ENCODE data around the gene MAP4K4. TPM values are rescaled to one million over a fixed set of nuclear protein-coding genes. Genes with fewer than 3 reads are reported as not detected.

Gene MAP4K4
- total and polyA plus RNA-seq, 7 experiments from 2014 or later = 13.6 to 138 (median 121) TPM

DNA sequence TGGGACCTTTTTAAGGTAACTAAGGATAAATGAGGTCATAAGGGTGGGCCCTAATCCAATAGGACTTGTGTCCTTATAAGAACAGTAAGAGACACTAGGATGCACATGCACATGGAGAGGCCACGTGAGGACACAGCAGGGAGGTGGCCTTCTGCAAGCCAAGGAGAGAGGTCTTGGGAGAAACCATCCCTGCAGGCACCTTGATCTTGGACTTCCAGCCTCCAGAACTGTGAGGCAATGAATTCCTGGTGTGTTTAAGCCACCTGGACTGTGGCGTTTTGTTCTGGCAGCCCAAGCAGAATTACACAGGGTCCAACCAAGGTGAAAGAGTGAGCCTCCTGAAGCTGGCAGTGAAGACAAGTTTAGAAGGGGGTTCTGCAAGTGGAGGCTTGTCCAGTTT, 204.7 kb downstream of the MAP4K4 start:
- Mint-ChIP-seq H3K27me3 (peaks cover 0 to 12% (median 7%) of the 10 kb centered on the region in 5 donors), H3K4me3 (peak overlapping the region in 2 of 10 donors; percentile 6 to 24), H3K27ac (peak overlapping the region in 1 of 9 donors; percentile 20), H3K36me3 (peaks cover 0 to 22% (median 0%) of the 10 kb centered on the region in 5 donors), H3K4me1 (peaks cover 0 to 17% (median 7%) of the 10 kb centered on the region in 7 donors), H3K9me3 (peaks cover 0 to 34% (median 15%) of the 10 kb centered on the region in 11 donors)
- H3K4me3 ChIP-seq (ENCODE audit: low read length) = no peak overlapping the region
- H3K9me3 ChIP-seq (ENCODE audit: control insufficient read depth in 2 of 3, low read length in 3 of 3) = peaks cover 0 to 8% (median 0%) of the 10 kb centered on the region in 3 experiments
- H3K36me3 ChIP-seq (ENCODE audit: control insufficient read depth in 2 of 3, insufficient read depth in 3 of 3, low read length in 3 of 3) = no peaks in the 10 kb centered on the region
- POLR2A ChIA-PET = no interaction called here
- no peaks in the 10 kb centered on the region for H3K4me1 ChIP-seq (ENCODE audit: control insufficient read depth in 2 of 2, insufficient read depth in 2 of 2, low read length in 2 of 2)
- CTCF ChIA-PET = no interaction called here
- H3K27me3 ChIP-seq (ENCODE audit: control insufficient read depth in 2 of 2, insufficient read depth in 2 of 2, low read length in 2 of 2) = no peaks in the 10 kb centered on the region
- no peak for DNase-seq
- ATAC-seq = no peak
- intact Hi-C loops (cut with micrococcal nuclease) = no loop called here
- no peak overlapping the region for H3K27ac ChIP-seq (ENCODE audit: low read depth, low read length)

DNA sequence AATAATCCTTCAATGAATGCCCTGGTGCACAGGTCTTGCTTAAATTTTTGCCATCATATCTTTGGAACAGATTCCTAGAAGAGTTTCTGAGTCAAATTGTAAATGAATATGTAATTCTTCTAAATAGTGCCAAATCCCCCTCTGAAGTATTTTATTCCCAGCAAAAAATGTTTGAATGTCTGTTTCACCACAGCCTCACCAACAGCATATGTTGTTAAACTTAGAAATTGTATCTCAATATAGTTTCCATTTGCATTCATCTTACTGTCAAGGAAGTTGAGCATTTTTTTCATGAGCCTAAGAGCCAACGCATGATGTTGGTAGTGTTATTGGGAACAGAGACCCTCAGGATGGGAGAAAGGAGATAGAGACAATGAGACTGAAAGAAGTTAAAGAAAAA, 207.4 kb downstream of the MAP4K4 start:
- no peak for ATAC-seq
- no peak overlapping the region for H3K27ac Mint-ChIP-seq

DNA sequence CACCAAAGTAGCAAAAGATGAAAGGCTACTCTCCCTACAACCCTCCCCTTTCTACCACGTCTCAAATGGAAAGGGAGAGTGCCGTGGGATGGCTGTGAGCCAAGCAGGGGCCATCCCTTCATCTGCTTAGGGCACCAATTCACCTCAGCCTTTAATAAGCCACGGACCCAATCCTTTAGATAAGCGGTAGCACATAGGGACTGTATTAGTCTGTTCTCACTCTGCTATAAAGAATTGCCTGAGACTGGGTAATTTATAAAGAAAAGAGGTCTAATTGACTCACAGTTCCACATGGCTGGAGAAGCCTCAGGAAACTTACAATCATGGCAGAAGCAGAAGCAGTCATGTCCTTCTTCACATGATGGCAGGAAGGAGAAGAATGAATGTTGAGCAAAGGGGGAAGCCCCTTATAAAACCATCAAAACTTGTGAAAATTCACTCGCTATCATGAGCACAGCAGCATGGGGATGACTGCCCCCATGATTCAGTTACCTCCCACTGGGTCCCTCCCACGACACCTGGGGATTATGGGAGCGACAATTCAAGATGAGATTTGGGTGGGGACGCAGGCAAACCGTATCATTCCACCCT, 208.3 kb downstream of the MAP4K4 start:
- H3K4me1 Mint-ChIP-seq = peaks cover 0 to 1% (median 0%) of the 10 kb centered on the region in 7 donors
- H3K36me3 Mint-ChIP-seq = peaks cover 0 to 13% (median 10%) of the 10 kb centered on the region in 5 donors
- H3K36me3 ChIP-seq (ENCODE audit: control insufficient read depth in 2 of 3, insufficient read depth in 3 of 3, low read length in 3 of 3) = no peaks in the 10 kb centered on the region
- H3K9me3 ChIP-seq (ENCODE audit: control insufficient read depth in 2 of 3, low read length in 3 of 3) = peaks cover 0 to 11% (median 0%) of the 10 kb centered on the region in 3 experiments
- H3K27me3 Mint-ChIP-seq = peaks cover 0 to 30% (median 27%) of the 10 kb centered on the region in 5 donors
- DNase-seq (no peak), ATAC-seq (no peak)
- H3K27ac ChIP-seq (ENCODE audit: low read depth, low read length) = no peak overlapping the region
- no peak overlapping the region for H3K4me3 ChIP-seq (ENCODE audit: low read length)
- POLR2A ChIA-PET = no interaction called here
- H3K27me3 ChIP-seq (ENCODE audit: control insufficient read depth in 2 of 2, insufficient read depth in 2 of 2, low read length in 2 of 2) = peaks cover 0 to 4% of the 10 kb centered on the region in 2 donors
- intact Hi-C loops (cut with micrococcal nuclease) = no loop called here
- H3K4me3 Mint-ChIP-seq = no peak overlapping the region
- H3K9me3 Mint-ChIP-seq = peaks cover 5 to 62% (median 37%) of the 10 kb centered on the region in 11 donors
- CTCF ChIA-PET = no interaction called here
- H3K4me1 ChIP-seq (ENCODE audit: control insufficient read depth in 2 of 2, insufficient read depth in 2 of 2, low read length in 2 of 2) = no peaks in the 10 kb centered on the region
- H3K27ac Mint-ChIP-seq = peak overlapping the region in 1 of 9 donors; percentile 14

More for the DNA sequence above, 207.4 kb downstream of the MAP4K4 start:
- no peak for DNase-seq
- intact Hi-C loops (cut with micrococcal nuclease) = no loop called here
- Histone ChIP-seq H3K36me3 (ENCODE audit: control insufficient read depth in 2 of 3, insufficient read depth in 3 of 3, low read length in 3 of 3) (no peaks in the 10 kb centered on the region), H3K27me3 (ENCODE audit: control insufficient read depth in 2 of 2, insufficient read depth in 2 of 2, low read length in 2 of 2) (no peaks in the 10 kb centered on the region), H3K4me1 (ENCODE audit: control insufficient read depth in 2 of 2, insufficient read depth in 2 of 2, low read length in 2 of 2) (no peaks in the 10 kb centered on the region), H3K9me3 (ENCODE audit: control insufficient read depth in 2 of 3, low read length in 3 of 3) (peaks cover 0 to 11% (median 0%) of the 10 kb centered on the region in 3 experiments), H3K27ac (ENCODE audit: low read depth, low read length) (no peak overlapping the region), H3K4me3 (ENCODE audit: low read length) (no peak overlapping the region)
- ChIA-PET POLR2A (no interaction called here), CTCF (no interaction called here)
- H3K4me1 Mint-ChIP-seq = peaks cover 0 to 8% (median 0%) of the 10 kb centered on the region in 7 donors
- H3K36me3 Mint-ChIP-seq = peaks cover 0 to 9% (median 4%) of the 10 kb centered on the region in 5 donors
- H3K4me3 Mint-ChIP-seq = no peak overlapping the region
- peaks cover 0 to 20% (median 19%) of the 10 kb centered on the region in 5 donors for H3K27me3 Mint-ChIP-seq
- peaks cover 0 to 52% (median 28%) of the 10 kb centered on the region in 11 donors for H3K9me3 Mint-ChIP-seq

DNA sequence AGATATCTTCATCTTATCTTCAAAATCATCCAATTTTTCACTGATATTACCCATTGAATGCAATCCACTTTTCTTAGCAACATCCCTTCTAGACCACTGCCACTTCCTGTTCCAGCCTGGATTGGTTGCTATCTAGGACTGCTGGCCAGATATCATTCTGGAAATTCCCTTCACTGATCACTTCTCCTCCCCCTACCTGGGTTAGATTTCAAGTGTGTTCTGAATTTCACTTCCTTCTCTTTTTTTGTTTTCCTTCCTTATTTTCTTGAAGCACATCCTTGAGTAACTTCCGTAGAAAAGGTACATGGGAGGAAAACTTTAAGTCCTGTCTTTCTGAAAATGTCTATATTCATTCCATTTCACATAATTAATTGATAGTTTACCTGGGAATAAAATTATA, 212.3 kb downstream of the MAP4K4 start:
- CTCF ChIA-PET = no interaction called here

DNA sequence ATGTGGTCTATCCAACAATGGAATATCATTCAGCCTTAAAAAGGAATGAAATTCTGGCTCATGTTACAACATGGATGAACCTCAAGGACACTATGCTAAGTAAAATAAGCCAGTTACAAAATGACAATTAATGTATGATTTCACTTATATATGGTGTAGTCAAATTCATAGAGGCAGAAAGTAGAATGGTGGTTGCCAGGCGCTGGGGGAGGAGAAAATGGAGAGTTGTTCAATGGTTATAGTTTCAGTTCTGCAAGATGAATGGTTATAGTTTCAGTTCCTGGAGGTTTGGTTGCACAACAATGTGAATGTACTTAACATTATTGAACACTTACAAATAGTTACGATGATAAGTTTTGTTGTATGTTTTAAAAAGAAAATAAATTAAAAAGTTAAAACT, 215.0 kb downstream of the MAP4K4 start:
- ATAC-seq = peak; percentile 49
- H3K4me3 Mint-ChIP-seq = no peak overlapping the region
- Histone ChIP-seq H3K4me1 (ENCODE audit: control insufficient read depth in 2 of 2, insufficient read depth in 2 of 2, low read length in 2 of 2) (no peaks in the 10 kb centered on the region), H3K9me3 (ENCODE audit: control insufficient read depth in 2 of 3, low read length in 3 of 3) (peaks cover 0 to 3% (median 0%) of the 10 kb centered on the region in 3 experiments), H3K27me3 (ENCODE audit: control insufficient read depth in 2 of 2, insufficient read depth in 2 of 2, low read length in 2 of 2) (peaks cover 0 to 4% of the 10 kb centered on the region in 2 donors), H3K36me3 (ENCODE audit: control insufficient read depth in 2 of 3, insufficient read depth in 3 of 3, low read length in 3 of 3) (no peaks in the 10 kb centered on the region), H3K4me3 (ENCODE audit: low read length) (no peak overlapping the region), H3K27ac (ENCODE audit: low read depth, low read length) (no peak overlapping the region)
- peak overlapping the region in 1 of 9 donors; percentile 22 for H3K27ac Mint-ChIP-seq
- H3K9me3 Mint-ChIP-seq = peaks cover 5 to 24% (median 18%) of the 10 kb centered on the region in 11 donors
- POLR2A ChIA-PET = no interaction called here
- intact Hi-C loops (cut with micrococcal nuclease) = no loop called here
- DNase-seq = no peak
- H3K27me3 Mint-ChIP-seq = peaks cover 5 to 44% (median 28%) of the 10 kb centered on the region in 5 donors
- CTCF ChIA-PET = no interaction called here
- H3K4me1 Mint-ChIP-seq = peaks cover 0 to 6% (median 0%) of the 10 kb centered on the region in 7 donors
- peaks cover 0 to 16% (median 14%) of the 10 kb centered on the region in 5 donors for H3K36me3 Mint-ChIP-seq

More for the DNA sequence above, 212.3 kb downstream of the MAP4K4 start:
- intact Hi-C loops (cut with micrococcal nuclease) = no loop called here
- no peaks in the 10 kb centered on the region for H3K36me3 ChIP-seq (ENCODE audit: control insufficient read depth in 2 of 3, insufficient read depth in 3 of 3, low read length in 3 of 3)
- no peak overlapping the region for H3K4me3 Mint-ChIP-seq
- H3K4me1 Mint-ChIP-seq = peaks cover 0 to 6% (median 0%) of the 10 kb centered on the region in 7 donors
- no peak for DNase-seq
- POLR2A ChIA-PET = no interaction called here
- no peak overlapping the region for H3K27ac Mint-ChIP-seq
- no peaks in the 10 kb centered on the region for H3K4me1 ChIP-seq (ENCODE audit: control insufficient read depth in 2 of 2, insufficient read depth in 2 of 2, low read length in 2 of 2)
- peaks cover 0 to 37% (median 29%) of the 10 kb centered on the region in 5 donors for H3K27me3 Mint-ChIP-seq
- no peak for ATAC-seq
- peaks cover 5 to 49% (median 29%) of the 10 kb centered on the region in 11 donors for H3K9me3 Mint-ChIP-seq
- peaks cover 0 to 16% (median 14%) of the 10 kb centered on the region in 5 donors for H3K36me3 Mint-ChIP-seq
- no peak overlapping the region for H3K27ac ChIP-seq (ENCODE audit: low read depth, low read length)
- H3K9me3 ChIP-seq (ENCODE audit: control insufficient read depth in 2 of 3, low read length in 3 of 3) = peaks cover 0 to 11% (median 0%) of the 10 kb centered on the region in 3 experiments
- peaks cover 0 to 4% of the 10 kb centered on the region in 2 donors for H3K27me3 ChIP-seq (ENCODE audit: control insufficient read depth in 2 of 2, insufficient read depth in 2 of 2, low read length in 2 of 2)
- no peak overlapping the region for H3K4me3 ChIP-seq (ENCODE audit: low read length)

DNA sequence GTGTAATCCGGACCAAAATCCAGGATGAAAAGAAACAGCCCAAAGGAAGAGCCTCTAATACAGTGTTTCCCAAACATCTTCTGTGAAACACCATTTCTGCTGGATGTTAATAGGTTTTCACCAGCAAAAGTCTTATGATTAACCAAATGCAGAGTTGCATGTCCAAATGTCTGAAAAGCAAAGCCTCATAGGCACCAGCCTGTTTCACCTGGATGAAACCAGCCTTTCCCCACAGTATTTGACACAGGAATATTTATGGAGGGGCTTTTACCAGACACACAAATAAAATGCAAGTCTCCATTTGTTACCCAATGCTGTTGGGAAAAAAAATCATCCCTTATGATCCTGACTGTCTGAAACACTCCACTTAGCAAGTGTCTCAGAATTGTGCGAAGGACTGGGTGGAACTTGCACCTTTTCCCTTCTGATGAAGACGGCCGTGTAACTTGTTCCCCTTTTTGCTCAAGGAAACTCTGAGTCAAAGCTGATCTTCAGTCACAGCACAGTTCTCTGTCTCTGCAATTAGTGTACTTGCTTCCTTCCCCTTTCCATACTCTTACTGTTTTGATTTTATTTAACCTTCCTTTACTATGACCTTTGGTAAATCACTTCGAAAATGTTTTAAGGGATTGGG, 223.9 kb downstream of the MAP4K4 start:
- Mint-ChIP-seq H3K4me3 (no peak overlapping the region), H3K9me3 (peaks cover 8 to 46% (median 21%) of the 10 kb centered on the region in 11 donors), H3K4me1 (no peaks in the 10 kb centered on the region), H3K27me3 (peaks cover 0 to 10% (median 7%) of the 10 kb centered on the region in 5 donors), H3K36me3 (peaks cover 9 to 16% (median 13%) of the 10 kb centered on the region in 5 donors), H3K27ac (no peak overlapping the region)
- ATAC-seq (peak; percentile 86), DNase-seq (no peak)
- Histone ChIP-seq H3K27me3 (ENCODE audit: control insufficient read depth in 2 of 2, insufficient read depth in 2 of 2, low read length in 2 of 2) (no peaks in the 10 kb centered on the region), H3K27ac (ENCODE audit: low read depth, low read length) (no peak overlapping the region), H3K4me1 (ENCODE audit: control insufficient read depth in 2 of 2, insufficient read depth in 2 of 2, low read length in 2 of 2) (no peaks in the 10 kb centered on the region), H3K36me3 (ENCODE audit: control insufficient read depth in 2 of 3, insufficient read depth in 3 of 3, low read length in 3 of 3) (no peaks in the 10 kb centered on the region), H3K9me3 (ENCODE audit: control insufficient read depth in 2 of 3, low read length in 3 of 3) (peaks cover 0 to 27% (median 0%) of the 10 kb centered on the region in 3 experiments), H3K4me3 (ENCODE audit: low read length) (no peak overlapping the region)
- ChIA-PET POLR2A (interaction anchor here (0.6 to 0.8 kb wide), 2 partner anchors 35 to 523 kb away, joined by 4 read pairs; no protein-coding TSS in a partner anchor), CTCF (no interaction called here)
- intact Hi-C loops (cut with micrococcal nuclease) = no loop called here
